GM19043 (cell line): Measurements from ENCODE around the gene MGMT.

Experiments used
- ATAC-seq: cut with Tn5 transposase; IDR thresholded peaks from one replicate; pipeline ENCODE4 v1.9.1; 2021; ENCODE audit warnings: low read depth; ENCODE audit not compliant: unreplicated experiment

Gene MGMT

GRCh38 chr10:129778571-129778970, 311.5 kb downstream of the MGMT start:
- no peak for ATAC-seq

DNA sequence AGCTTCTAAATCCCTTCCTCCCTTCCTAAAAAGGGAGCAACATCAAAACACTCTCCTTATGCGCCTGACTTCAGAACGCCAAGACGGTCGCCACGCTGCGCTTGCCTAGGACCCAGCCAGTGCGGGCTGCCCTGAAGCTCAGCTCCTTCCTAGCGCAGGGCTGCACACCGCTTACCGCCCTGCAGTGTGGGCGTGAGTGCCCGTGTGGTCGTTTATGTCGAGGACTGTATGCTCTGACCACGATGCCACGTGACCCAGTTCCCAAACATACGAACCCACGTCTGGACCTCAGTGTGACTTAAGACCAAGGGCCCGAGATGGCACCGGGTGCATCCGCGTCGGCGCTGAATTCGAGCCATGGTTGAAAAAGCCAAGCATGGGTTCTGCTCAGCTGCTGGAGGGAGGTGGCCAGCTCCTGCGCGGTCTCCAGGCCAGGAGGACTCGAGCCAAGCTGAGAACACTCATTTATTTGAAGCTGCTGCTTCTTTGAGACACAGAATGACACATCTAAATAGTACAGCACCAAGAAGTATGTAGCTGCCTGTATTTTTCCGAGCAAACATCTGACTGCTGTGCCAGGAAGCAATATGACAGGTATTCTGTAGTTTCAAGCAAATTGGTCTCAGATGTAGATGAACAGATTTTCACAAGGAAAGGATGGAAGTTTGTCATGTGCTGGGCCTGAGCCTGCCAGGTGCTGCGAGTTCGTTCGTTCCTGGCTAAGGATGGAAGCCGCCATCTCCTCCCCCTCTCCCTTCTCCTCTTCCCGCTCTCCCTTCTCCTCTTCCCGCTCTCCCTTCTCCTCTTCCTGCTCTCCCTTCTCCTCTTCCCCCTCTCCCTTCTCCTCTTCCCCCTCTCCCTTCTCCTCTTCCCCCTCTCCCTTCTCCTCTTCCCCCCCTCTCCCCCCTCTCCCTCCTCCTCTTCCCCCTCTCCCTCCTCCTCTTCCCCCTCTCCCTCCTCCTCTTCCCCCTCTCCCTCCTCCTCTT, 312.4 kb downstream of the MGMT start:
- no peak for ATAC-seq

GRCh38 chr10:129780198-129780597, 313.2 kb downstream of the MGMT start:
- no peak for ATAC-seq

- no peak for ATAC-seq
These were observed 314.1 kb downstream of the MGMT start for GRCh38 chr10:129780901-129781795.

GRCh38 chr10:129784291-129784690, 317.2 kb downstream of the MGMT start:
- ATAC-seq = no peak

DNA sequence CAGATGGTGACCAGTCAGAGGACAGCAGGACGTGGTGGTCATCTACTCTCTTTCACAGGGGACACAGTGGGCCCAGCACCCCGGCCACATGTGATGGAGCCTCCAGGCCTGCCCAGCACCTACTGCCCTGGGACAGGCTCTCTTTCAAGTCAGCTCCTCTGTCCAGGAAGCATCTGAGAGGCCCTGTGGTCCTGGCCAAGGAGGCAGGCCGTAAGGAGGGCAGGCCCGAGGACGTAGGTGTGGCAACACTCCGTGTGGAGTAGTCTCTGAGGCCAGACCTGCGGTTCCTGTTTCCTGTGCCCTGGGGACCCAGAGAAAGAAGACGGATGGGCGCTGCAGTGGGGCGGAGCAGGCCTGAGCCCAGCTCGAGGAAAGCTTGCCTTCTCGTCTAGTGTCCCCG, 317.9 kb downstream of the MGMT start:
- no peak for ATAC-seq

- no peak for ATAC-seq
These were observed 318.5 kb downstream of the MGMT start for GRCh38 chr10:129785536-129785981.

DNA sequence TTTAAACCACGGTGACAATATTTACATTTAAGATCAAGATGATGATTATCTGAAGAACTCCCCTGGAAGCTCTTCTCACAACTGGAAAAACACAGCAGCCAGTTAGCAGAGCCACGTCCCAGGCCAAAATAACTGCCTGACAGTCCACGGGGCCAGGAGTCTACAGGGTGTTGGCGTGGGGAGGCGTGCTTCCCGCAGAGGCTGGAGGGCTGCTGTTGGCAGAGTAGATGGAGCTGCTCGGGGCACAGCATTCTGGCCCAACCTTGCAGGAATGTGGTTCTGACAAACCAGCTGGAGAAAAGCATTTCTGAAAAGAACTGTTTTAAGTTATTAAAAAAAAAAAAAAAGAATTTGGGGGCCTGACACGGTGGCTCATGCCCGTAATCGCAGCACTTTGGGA, 319.2 kb downstream of the MGMT start:
- no peak for ATAC-seq

- ATAC-seq = no peak
These were observed 320.5 kb downstream of the MGMT start for GRCh38 chr10:129787557-129787956.

GRCh38 chr10:129788215-129788614, 321.2 kb downstream of the MGMT start:
- ATAC-seq = no peak

DNA sequence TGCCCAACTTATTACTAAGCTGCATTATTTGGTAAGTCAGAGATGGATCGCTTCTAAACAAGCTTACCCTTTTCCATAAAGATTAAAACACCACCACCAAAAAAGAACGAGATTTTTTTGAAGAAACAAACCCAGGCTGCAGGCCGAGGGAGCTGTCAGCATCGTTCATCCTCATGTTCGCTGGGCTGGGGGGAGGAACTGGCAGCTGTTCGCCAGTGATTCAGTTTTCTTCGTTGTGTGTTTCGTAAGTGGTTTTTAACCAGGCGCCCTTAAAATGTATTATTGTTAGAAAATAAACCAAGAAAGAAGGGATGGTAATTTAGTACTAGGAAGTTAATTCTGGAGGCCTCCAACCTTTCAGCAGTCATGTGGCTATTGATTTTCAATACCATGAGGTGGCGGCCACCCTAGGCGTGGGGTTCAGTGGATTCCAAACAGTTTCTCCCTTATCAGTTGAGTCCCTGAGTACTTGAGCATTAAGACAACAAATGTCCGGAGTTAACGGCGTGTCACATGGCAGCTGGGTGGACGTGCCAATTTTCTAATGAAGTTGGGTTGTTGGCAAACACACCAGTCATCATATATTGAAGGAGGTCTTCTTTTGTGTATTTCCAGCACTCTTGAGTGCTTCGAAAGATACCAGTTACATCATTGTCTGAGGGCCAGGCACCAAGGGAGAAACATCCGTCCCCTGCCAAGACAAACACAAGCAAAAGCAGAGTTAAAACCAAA, 323.8 kb downstream of the MGMT start:
- ATAC-seq = no peak

GRCh38 chr10:129792141-129792540, 325.1 kb downstream of the MGMT start:
- ATAC-seq = no peak

- ATAC-seq = no peak
These were observed 325.8 kb downstream of the MGMT start for GRCh38 chr10:129792864-129793263.

DNA sequence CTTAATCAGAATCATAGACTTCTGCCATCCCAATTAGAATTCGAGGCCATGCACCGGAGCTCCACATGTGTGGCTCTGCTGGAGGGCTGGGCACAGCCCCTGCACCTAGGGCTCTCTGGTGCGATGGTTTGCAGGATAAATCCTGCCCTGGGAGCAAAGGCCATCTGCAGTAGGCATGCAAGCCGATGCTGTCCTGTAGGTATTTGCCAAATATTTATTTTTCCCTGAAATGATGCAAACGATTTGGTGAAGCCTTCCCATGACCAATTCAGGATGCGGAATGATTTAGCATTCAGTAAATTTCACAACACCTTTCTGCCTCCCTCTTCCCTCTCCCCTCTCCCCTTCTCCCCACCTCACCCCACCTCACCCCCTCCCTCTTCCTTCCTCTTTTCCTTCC, 326.4 kb downstream of the MGMT start:
- no peak for ATAC-seq

GRCh38 chr10:129793996-129794395, 327.0 kb downstream of the MGMT start:
- ATAC-seq = no peak

- no peak for ATAC-seq
These were observed 329.8 kb downstream of the MGMT start for GRCh38 chr10:129796710-129797420.

GRCh38 chr10:129799942-129800341, 332.9 kb downstream of the MGMT start:
- no peak for ATAC-seq

DNA sequence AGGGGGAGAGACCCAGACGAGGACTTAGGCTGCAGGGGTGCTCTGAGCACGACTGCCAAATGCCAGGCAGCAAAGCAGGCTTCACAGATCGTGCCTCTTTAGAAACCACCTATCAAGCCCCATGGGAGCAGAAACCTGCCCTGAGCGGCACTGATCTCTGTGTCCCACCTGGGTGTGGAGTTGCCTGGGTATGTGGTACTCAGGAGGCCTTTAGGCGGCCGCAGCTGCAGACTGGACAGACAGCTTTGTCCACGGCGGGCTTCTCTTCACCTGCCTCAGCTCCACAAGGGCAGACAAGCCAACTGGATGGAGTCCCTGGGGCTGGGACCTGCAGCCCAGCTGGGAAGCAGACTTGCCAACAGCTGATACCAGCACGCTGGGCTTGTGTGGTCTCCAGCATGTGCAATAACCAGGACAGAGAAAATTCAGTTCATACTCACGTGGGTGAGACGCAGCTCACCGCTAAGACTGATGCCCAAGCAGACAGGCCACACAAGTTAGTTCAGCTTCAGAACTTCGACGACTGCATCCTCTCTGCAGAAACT, 333.8 kb downstream of the MGMT start:
- ATAC-seq = no peak

GRCh38 chr10:129807211-129807610, 340.2 kb downstream of the MGMT start:
- no peak for ATAC-seq
